HG03045 (cell line): ENCODE results near the gene GNB2.
"Not testable (repeated sequence)": the region's sequence is repeated elsewhere in the genome, so short reads cannot be mapped to it uniquely, and the experiment has no call there.

Experiments used
- ATAC-seq: cut with Tn5 transposase; IDR thresholded peaks from one replicate; pipeline ENCODE4 v1.9.1; 2021; ENCODE audit warnings: mild to moderate bottlenecking, moderate library complexity; ENCODE audit not compliant: unreplicated experiment

Gene GNB2

GRCh38 chr7:100723732-100724275 lies 50.3 kb downstream of the GNB2 start:
- ATAC-seq: no peak

- ATAC-seq: not testable (repeated sequence)
These were observed 50.8 kb downstream of the GNB2 start for GRCh38 chr7:100724364-100724763.

- ATAC-seq: no peak
These were observed 53.6 kb downstream of the GNB2 start for GRCh38 chr7:100726996-100727761.

GRCh38 chr7:100728196-100728595 lies 54.7 kb downstream of the GNB2 start:
- no peak for ATAC-seq
